Thyroid gland (tissue), 4 donors: Measurements from ENCODE around the gene CENPX. TPM values are rescaled to one million over a fixed set of nuclear protein-coding genes. Genes with fewer than 3 reads are reported as not detected.

Experiments
- DNase-seq, 2 donors: peaks; one replicate each; pipeline ENCODE4 v3.0.0-alpha.2; 2019
- H3K27ac ChIP-seq, 3 donors: fragments of 200-600 bp; sonication (generic); 1 replicate in 2 of 3; 2 replicates in 1 of 3; pipeline ENCODE4 v1.5.1; 2016 to 2019; ENCODE audit warnings: mild to moderate bottlenecking in 1 of 3, moderate library complexity in 1 of 3
- H3K27me3 ChIP-seq: fragments of 200-600 bp; sonication (generic); one replicate; pipeline ENCODE4 v1.5.1; 2019
- H3K36me3 ChIP-seq, 2 donors: fragments of 200-600 bp; sonication (generic); one replicate each; pipeline ENCODE4 v1.5.1; 2016 to 2019
- H3K4me1 ChIP-seq, 2 donors: fragments of 200-600 bp; sonication (generic); one replicate each; pipeline ENCODE4 v1.5.1; 2017 to 2019
- H3K4me3 ChIP-seq, 3 donors: fragments of 200-600 bp; sonication (generic); replicated peaks in 1 of 3; 1 replicate in 2 of 3; 2 replicates in 1 of 3; pipeline ENCODE4 v1.5.1; 2016; ENCODE audit warnings: mild to moderate bottlenecking in 1 of 3
- H3K9me3 ChIP-seq: fragments of 200-600 bp; sonication (generic); one replicate; pipeline ENCODE4 v1.5.1; 2017
- POLR2A ChIP-seq, 2 donors: fragments of 450-650 bp; IDR thresholded peaks; one replicate each; pipeline ENCODE4 v1.6.1; 2017; ENCODE audit warnings: antibody characterized with exemption in 2 of 2, mild to moderate bottlenecking in 2 of 2, moderate library complexity in 1 of 2
- WGBS, 2 donors: methylation state at CpG; one replicate each; pipeline ENCODE4 v1.1.5; 2017; 5-methylcytosine and 5-hydroxymethylcytosine counted together
- intact Hi-C: fragments of 100-400 bp; cut with DNase I; formaldehyde crosslinking; loops from one replicate; pipeline ENCODE4 v1.15.1; 2023
- total RNA-seq, 4 donors: library from RNA; depleted of rRNA; stranded (reverse); fragments of >200 nt; gene quantifications; one replicate each; pipeline ENCODE4 v1.2.3, GENCODE V29; 2016
- TF ChIP-seq, protein P1 (sequence below), 6 experiments: fragments of 200-600 bp in 3 of 6; fragments of 450-650 bp in 3 of 6; sonication (generic) in 3 of 6; IDR thresholded peaks; one replicate each; pipeline ENCODE4 v1.5.1; 2016 to 2019; ENCODE audit warnings: antibody characterized with exemption in 6 of 6, mild to moderate bottlenecking in 2 of 6, inconsistent platforms in 1 of 6, moderate library complexity in 1 of 6

CENPX gene
- total RNA-seq, 4 donors from 2014 or later, result 40.7 to 95.9 (median 78.0) TPM

DNA sequence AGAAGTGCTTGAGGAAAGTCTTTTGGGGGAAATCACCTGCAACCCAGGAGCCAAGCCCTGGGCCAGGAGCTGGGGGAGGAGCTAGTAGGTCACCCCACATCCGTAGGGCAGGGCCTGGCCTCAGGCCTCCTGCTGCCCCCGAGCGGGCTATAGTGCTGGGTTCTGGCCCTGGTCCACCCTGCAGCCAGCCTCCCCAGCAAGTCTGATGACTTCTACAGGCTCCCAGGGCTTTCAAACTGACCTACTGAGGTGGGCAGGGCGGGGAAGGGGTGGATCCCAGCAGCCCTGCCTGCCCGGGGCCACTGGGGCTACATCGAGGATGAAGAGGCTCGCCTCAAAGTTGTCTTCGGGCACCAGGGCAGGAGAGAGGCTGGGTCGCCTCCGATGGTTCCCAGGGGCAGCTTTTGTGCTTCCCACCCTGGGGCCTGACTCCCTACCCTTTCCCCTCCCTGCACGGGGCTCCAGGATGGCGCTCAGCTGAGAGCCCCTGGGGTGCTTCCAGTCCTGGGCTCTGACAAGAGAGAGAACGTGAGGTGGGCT lies 5.0 kb downstream of the CENPX start:
- intact Hi-C loops, result no loop called here

DNA sequence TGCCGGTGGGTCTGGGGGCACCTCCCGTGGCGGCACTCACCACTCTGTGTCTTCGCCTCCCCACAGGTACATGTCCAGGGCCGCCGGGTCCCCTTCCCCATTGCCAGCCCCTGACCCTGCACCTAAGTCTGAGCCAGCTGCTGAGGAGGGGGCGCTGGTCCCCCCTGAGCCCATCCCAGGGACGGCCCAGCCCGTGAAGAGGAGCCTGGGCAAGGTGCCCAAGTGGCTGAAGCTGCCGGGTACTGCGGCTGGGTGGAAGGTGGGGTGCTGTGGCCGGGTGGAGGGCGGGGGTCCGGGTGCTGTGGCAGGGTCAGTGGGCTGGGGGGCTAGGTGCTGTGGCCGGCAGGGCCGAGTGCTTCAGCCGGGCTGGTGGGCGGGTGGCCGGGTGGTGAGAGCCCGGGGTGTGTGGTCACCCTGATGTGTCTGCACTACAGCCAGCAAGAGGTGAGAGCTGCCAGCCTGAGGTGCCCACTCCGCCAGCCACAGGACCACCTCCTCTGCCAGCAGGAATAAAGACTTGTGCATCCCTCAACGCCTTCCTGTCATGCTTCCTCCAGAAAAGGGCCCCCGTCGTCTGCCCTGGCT lies 5.7 kb downstream of the CENPX start:
- H3K4me1 ChIP-seq, result peaks cover 8 to 9% of the 10 kb centered on the region in 2 donors
- H3K9me3 ChIP-seq, result no peaks in the 10 kb centered on the region
- intact Hi-C loops, result no loop called here
- no peak overlapping the region for H3K4me3 ChIP-seq
- H3K27me3 ChIP-seq, result no peaks in the 10 kb centered on the region
- no peaks in the 10 kb centered on the region for H3K36me3 ChIP-seq
- no peak for DNase-seq
- H3K27ac ChIP-seq, result no peak overlapping the region
- no peak for TF ChIP-seq POLR2A (IDR thresholded peaks at IDR 0.05)
- TF ChIP-seq, protein P1, sequence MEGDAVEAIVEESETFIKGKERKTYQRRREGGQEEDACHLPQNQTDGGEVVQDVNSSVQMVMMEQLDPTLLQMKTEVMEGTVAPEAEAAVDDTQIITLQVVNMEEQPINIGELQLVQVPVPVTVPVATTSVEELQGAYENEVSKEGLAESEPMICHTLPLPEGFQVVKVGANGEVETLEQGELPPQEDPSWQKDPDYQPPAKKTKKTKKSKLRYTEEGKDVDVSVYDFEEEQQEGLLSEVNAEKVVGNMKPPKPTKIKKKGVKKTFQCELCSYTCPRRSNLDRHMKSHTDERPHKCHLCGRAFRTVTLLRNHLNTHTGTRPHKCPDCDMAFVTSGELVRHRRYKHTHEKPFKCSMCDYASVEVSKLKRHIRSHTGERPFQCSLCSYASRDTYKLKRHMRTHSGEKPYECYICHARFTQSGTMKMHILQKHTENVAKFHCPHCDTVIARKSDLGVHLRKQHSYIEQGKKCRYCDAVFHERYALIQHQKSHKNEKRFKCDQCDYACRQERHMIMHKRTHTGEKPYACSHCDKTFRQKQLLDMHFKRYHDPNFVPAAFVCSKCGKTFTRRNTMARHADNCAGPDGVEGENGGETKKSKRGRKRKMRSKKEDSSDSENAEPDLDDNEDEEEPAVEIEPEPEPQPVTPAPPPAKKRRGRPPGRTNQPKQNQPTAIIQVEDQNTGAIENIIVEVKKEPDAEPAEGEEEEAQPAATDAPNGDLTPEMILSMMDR (IDR thresholded peaks at IDR 0.05), result no peak
- WGBS, 2 donors, result 85 to 89% methylated on average over 8 to 21 of the region's 24 CpGs

More for the DNA sequence above, 5.0 kb downstream of the CENPX start:
- Histone ChIP-seq H3K4me1 (peaks cover 12 to 13% of the 10 kb centered on the region in 2 donors), H3K36me3 (no peaks in the 10 kb centered on the region), H3K4me3 (no peak overlapping the region), H3K27ac (no peak overlapping the region), H3K9me3 (no peaks in the 10 kb centered on the region), H3K27me3 (no peaks in the 10 kb centered on the region)
- no peak for DNase-seq
- TF ChIP-seq POLR2A (IDR thresholded peaks at IDR 0.05), result no peak
- TF ChIP-seq, protein P1 (IDR thresholded peaks at IDR 0.05), result no peak
- WGBS, 2 donors, result 86 to 89% methylated on average over 6 to 10 of the region's 13 CpGs

DNA sequence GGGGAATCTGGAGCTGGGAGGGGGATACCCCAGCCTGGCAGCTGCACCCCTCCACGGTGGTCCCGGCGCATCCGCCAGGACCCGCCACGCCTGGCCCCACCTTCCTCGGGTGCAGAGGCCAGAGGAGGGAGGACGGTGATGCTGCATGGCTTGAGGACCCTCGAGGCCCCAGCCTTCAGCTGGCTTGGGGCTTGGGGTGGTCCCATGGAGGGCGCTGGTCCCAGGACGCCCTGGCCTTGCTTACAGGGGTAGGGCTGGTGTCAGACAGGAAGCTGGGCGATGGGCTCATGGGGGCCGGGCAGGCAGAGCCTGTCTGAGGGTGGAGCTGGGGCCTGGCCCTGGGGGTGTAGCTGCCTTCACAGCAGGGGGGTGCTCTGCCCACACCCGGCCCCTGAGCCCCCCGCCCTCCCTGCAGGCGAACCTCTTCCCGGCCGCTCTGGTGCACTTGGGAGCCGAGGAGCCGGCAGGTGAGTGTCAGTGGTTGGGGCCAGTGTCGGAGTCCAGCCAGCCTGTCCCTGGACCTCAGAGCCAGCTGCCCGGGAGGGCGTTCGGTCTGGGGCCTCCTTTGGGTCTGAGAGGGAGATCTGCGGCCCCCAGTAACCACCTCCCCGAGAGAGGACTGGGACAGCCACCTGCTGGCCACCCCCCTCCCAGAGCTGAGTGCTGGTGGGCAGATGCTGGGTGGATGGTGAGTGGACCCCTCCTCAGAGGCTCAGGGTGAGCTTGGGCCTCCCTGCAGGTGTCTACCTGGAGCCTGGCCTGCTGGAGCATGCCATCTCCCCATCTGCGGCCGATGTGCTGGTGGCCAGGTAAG lies 6.4 kb downstream of the CENPX start:
- Histone ChIP-seq H3K9me3 (no peaks in the 10 kb centered on the region), H3K4me1 (peaks cover under 1 to 2% of the 10 kb centered on the region in 2 donors), H3K27me3 (no peaks in the 10 kb centered on the region), H3K36me3 (no peaks in the 10 kb centered on the region), H3K27ac (no peak overlapping the region), H3K4me3 (no peak overlapping the region)
- no peak for DNase-seq
- TF ChIP-seq, protein P1 (IDR thresholded peaks at IDR 0.05), result no peak
- no peak for TF ChIP-seq POLR2A (IDR thresholded peaks at IDR 0.05)
- intact Hi-C loops, result no loop called here
- WGBS, 2 donors, result 89% methylated on average over 24 of the region's 28 CpGs; no CpG with 5 or more reads in 1 of the 2 donors

DNA sequence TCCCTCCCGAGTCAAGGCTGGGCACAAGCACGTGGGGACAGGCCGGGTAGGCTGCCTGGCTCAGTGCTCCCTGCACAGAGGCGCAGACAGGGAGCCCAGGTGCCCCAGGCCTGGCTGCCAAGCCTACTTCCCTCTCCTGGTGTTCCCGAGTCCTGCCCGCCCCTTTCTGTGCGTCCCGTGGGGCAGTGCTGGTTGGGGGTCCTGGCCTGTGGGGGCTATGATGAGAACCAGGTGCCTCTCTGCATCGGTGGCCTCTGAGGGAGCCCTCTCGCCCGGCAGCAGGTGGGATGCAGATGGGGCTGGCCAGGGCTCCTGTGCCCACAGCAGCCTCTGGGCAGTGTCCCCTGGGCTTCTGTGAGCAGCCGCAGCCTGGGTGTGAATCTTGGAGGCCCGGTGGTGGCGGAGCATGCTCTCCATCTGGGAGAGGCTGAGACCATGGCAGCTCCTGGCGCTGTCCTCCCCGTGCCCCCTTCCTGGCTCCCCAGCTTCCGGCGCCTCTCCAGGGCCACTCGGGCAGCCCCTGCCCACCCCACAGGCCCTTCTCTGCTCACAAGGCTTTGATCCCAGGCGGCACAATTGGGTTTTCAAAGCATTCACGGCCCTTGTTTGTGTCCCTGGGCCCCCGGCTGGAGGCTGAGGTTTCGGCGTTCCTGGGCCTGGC lies 7.2 kb downstream of the CENPX start:
- Histone ChIP-seq H3K27me3 (no peaks in the 10 kb centered on the region), H3K4me1 (no peaks in the 10 kb centered on the region), H3K4me3 (no peak overlapping the region), H3K36me3 (no peaks in the 10 kb centered on the region), H3K9me3 (no peaks in the 10 kb centered on the region), H3K27ac (no peak overlapping the region)
- WGBS, 2 donors, result 83 to 90% methylated on average over 14 to 16 of the region's 24 CpGs
- no peak for TF ChIP-seq POLR2A (IDR thresholded peaks at IDR 0.05)
- TF ChIP-seq, protein P1 (IDR thresholded peaks at IDR 0.05), result no peak
- intact Hi-C loops, result no loop called here
- no peak for DNase-seq
